IMR-90 (cell line): ENCODE results near the gene SLC2A1. TPM values are rescaled to one million over a fixed set of nuclear protein-coding genes. Genes with fewer than 3 reads are reported as not detected.

ENCODE experiments used
- ATAC-seq: fragments of 200-7000 bp; cut with Tn5 transposase; 2 replicates; pipeline ENCODE4 v1.9.1; 2020; ENCODE audit warnings: low read depth, mild to moderate bottlenecking, moderate library complexity
- BruUV-seq: library from RNA; stranded (reverse); fragments of 400-500 nt; replicated peaks from 2 replicates; lab custom pipeline; 2021; lab: Mats Ljungman, UMichigan
- CTCF ChIA-PET: fragments of 300-600 bp; formaldehyde crosslinking; extraction: SDS; loops from one replicate; lab custom pipeline; 2021; ENCODE audit warnings: antibody characterized with exemption; lab: Yijun Ruan, JAX
- POLR2A ChIA-PET: fragments of 300-600 bp; sonication (Branson Sonifier 250); formaldehyde crosslinking; loops from one replicate; lab custom pipeline; 2022; ENCODE audit warnings: antibody characterized with exemption; ENCODE audit not compliant: unreplicated experiment; lab: Charles Lee
- DNase-seq: peaks from one replicate; pipeline ENCODE4 v3.0.0; 2013
- H2AFZ ChIP-seq: replicated peaks from 2 replicates; pipeline ENCODE3; 2013; ENCODE audit warnings: low read length, mild to moderate bottlenecking; ENCODE audit not compliant: poor library complexity
- H2AK5ac ChIP-seq: 2 replicates; pipeline ENCODE4 v1.6.1; 2013; ENCODE audit warnings: low read depth, low read length, inconsistent platforms
- H2AK9ac ChIP-seq: replicated peaks from 2 replicates; pipeline ENCODE3; 2013; ENCODE audit warnings: mild to moderate bottlenecking, low read depth, low read length, moderate library complexity; ENCODE audit not compliant: poor library complexity
- H2BK120ac ChIP-seq: 2 replicates; pipeline ENCODE4 v1.6.1; 2013; ENCODE audit warnings: low read depth, low read length, inconsistent platforms
- H2BK15ac ChIP-seq: 3 replicates; pipeline ENCODE4 v1.6.1; 2013; ENCODE audit warnings: low read depth, low read length, inconsistent platforms
- H2BK20ac ChIP-seq: 2 replicates; pipeline ENCODE4 v1.6.1; 2013; ENCODE audit warnings: low read depth, mild to moderate bottlenecking, inconsistent platforms, low read length, moderate library complexity
- H2BK5ac ChIP-seq: 2 replicates; pipeline ENCODE4 v1.6.1; 2013; ENCODE audit warnings: mild to moderate bottlenecking, low read depth, low read length, inconsistent platforms; ENCODE audit not compliant: poor library complexity, severe bottlenecking
- H3K14ac ChIP-seq: replicated peaks from 2 replicates; pipeline ENCODE4 v1.6.1; 2013; ENCODE audit warnings: low read depth, low read length, inconsistent platforms
- H3K18ac ChIP-seq: 2 replicates; pipeline ENCODE4 v1.6.1; 2013; ENCODE audit warnings: low read depth, low read length, control low read depth
- H3K23ac ChIP-seq: 2 replicates; pipeline ENCODE4 v1.6.1; 2013; ENCODE audit warnings: low read depth, low read length, inconsistent platforms
- H3K27ac ChIP-seq: 2 replicates; pipeline ENCODE4 v1.5.1; 2013; ENCODE audit warnings: mild to moderate bottlenecking, control low read depth, low read length; ENCODE audit not compliant: insufficient read depth
- H3K27me3 ChIP-seq: 2 replicates; pipeline ENCODE4 v1.6.1; 2013; ENCODE audit warnings: low read length; ENCODE audit not compliant: control insufficient read depth, insufficient read depth
- H3K36me3 ChIP-seq: 2 replicates; pipeline ENCODE4 v1.6.1; 2013; ENCODE audit warnings: low read length, mixed read lengths; ENCODE audit not compliant: control insufficient read depth, insufficient read depth
- H3K4ac ChIP-seq: 2 replicates; pipeline ENCODE4 v1.6.1; 2013; ENCODE audit warnings: low read depth, low read length, inconsistent platforms
- H3K4me1 ChIP-seq: 2 replicates; pipeline ENCODE4 v1.6.1; 2013; ENCODE audit warnings: low read length, mixed read lengths; ENCODE audit not compliant: control insufficient read depth, insufficient read depth
- H3K4me2 ChIP-seq: 2 replicates; pipeline ENCODE4 v1.6.1; 2013; ENCODE audit warnings: low read depth, mild to moderate bottlenecking, control low read depth, low read length, moderate library complexity
- H3K4me3 ChIP-seq: 2 replicates; pipeline ENCODE4 v1.5.1; 2013; ENCODE audit warnings: low read depth, mild to moderate bottlenecking, control low read depth, low read length, moderate library complexity; ENCODE audit not compliant: insufficient read depth
- H3K56ac ChIP-seq: 2 replicates; pipeline ENCODE4 v1.6.1; 2013; ENCODE audit warnings: low read length, inconsistent platforms; ENCODE audit not compliant: insufficient read depth; ENCODE audit errors: extremely low read depth
- H3K79me1 ChIP-seq, 2 experiments: 2 replicates each; pipeline ENCODE4 v1.6.1; 2013; ENCODE audit warnings: low read length in 2 of 2, inconsistent platforms in 1 of 2, low read depth in 1 of 2
- H3K9ac ChIP-seq: 2 replicates; pipeline ENCODE4 v1.6.1; 2013; ENCODE audit warnings: low read depth, low read length, control low read depth
- H3K9me1 ChIP-seq: 2 replicates; pipeline ENCODE4 v1.6.1; 2013; ENCODE audit warnings: low read length, inconsistent platforms; ENCODE audit not compliant: insufficient read depth
- H3K9me3 ChIP-seq: 2 replicates; pipeline ENCODE4 v1.6.1; 2013; ENCODE audit warnings: low read length; ENCODE audit not compliant: control insufficient read depth, insufficient read depth
- H4K20me1 ChIP-seq: 2 replicates; pipeline ENCODE4 v1.6.1; 2013; ENCODE audit warnings: low read length, inconsistent platforms; ENCODE audit not compliant: insufficient read depth
- H4K5ac ChIP-seq: 2 replicates; pipeline ENCODE4 v1.6.1; 2013; ENCODE audit warnings: mild to moderate bottlenecking, low read depth, low read length, control low read depth
- H4K8ac ChIP-seq, 2 experiments: 2 replicates each; pipeline ENCODE4 v1.6.1; 2013; ENCODE audit warnings: low read depth in 2 of 2, low read length in 2 of 2, control low read depth in 1 of 2, inconsistent platforms in 1 of 2
- H4K91ac ChIP-seq: 2 replicates; pipeline ENCODE4 v1.6.1; 2013; ENCODE audit warnings: low read depth, low read length, inconsistent platforms; ENCODE audit not compliant: insufficient read depth
- FOS ChIP-seq: fragments of 150-350 bp; IDR thresholded peaks from 2 replicates; pipeline ENCODE4 v1.6.1; 2016; ENCODE audit warnings: low read depth, low read length
- MAFK ChIP-seq: IDR thresholded peaks from 2 replicates; pipeline ENCODE4 v1.6.1; 2012; ENCODE audit warnings: low read depth, low read length, improper control_type of control experiment
- POLR2A ChIP-seq: IDR thresholded peaks from 2 replicates; pipeline ENCODE4 v1.6.1; 2012; ENCODE audit warnings: mild to moderate bottlenecking, low read depth, low read length
- RCOR1 ChIP-seq: IDR thresholded peaks from 2 replicates; pipeline ENCODE4 v1.6.1; 2012; ENCODE audit warnings: mild to moderate bottlenecking, low read length, improper control_type of control experiment; ENCODE audit not compliant: insufficient replicate concordance
- USF2 ChIP-seq: fragments of 150-350 bp; IDR thresholded peaks from 2 replicates; pipeline ENCODE4 v1.6.1; 2017; ENCODE audit warnings: mild to moderate bottlenecking, antibody characterized with exemption, low read length, low read depth
- WGBS, 2 experiments: methylation state at CpG; one replicate each; pipeline versions ENCODE4 v1.1.5 to v1.1.7; 2013; ENCODE audit warnings: missing lambda C conversion rate in 2 of 2; ENCODE audit not compliant: insufficient read length in 1 of 2; ENCODE audit errors: extremely low coverage in 2 of 2; 5-methylcytosine and 5-hydroxymethylcytosine counted together
- dilution Hi-C: fragments of 300-500 bp; cut with HindIII; formaldehyde crosslinking; loops from one replicate; pipeline ENCODE4 v1.14.3; 2018; ENCODE audit warnings: low sequenced_read_pairs; ENCODE audit not compliant: unreplicated experiment
- in situ Hi-C: fragments of 300-500 bp; cut with MboI; formaldehyde crosslinking; loops from 3 replicates; pipeline ENCODE4 v1.14.3; 2019; ENCODE audit warnings: low sequenced_read_pairs, inconsistent platforms, mixed read lengths
- intact Hi-C: fragments of 100-400 bp; cut with micrococcal nuclease; formaldehyde crosslinking; loops from 2 replicates; pipeline ENCODE4 v1.10.0; 2022
- polyA plus RNA-seq, 3 experiments: library from polyadenylated mRNA; depleted of rRNA; stranded (reverse); fragments of >200 nt; gene quantifications; 2 replicates each; pipeline ENCODE4 v1.2.3, GENCODE V29; 2012; ENCODE audit warnings: low replicate concordance in 1 of 3
- total RNA-seq: library from RNA; depleted of rRNA; stranded (reverse); fragments of >200 nt; gene quantifications from 2 replicates; pipeline ENCODE4 v1.2.3, GENCODE V29; 2012

SLC2A1 gene
- total and polyA plus RNA-seq, 2 of the 4 experiments (the other 2 are of a cell fraction), result 200 to 395 TPM

DNA sequence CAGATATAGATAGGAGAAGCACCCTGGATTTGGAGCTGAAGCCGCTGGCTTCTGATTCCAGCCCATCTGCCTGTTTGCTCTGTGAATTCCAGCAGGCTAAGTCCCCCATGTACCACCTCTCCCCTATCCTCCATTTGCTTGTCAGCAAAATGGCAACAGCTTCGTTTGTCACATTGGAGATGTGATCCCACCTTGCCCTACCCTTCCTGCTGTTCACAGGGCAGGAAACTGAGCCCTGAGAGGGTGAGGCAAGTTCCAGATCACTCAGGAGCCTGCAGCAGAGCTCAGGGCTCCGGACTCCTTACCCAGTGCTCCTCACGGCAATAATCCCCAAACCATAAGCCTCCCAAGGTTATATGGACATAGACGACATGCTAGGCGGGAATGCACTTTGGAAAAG lies 14.9 kb downstream of the SLC2A1 start:
- no peaks in the 10 kb centered on the region for H3K9me3 ChIP-seq
- in situ Hi-C loops, result no loop called here
- peaks cover 60% of the 10 kb centered on the region for H4K20me1 ChIP-seq
- intact Hi-C loops, result no loop called here
- peak overlapping the region; percentile 100 for H4K91ac ChIP-seq
- H2BK120ac ChIP-seq, result peak overlapping the region; percentile 67
- 100% methylated on average over 1 of the region's 6 CpGs; no CpG with 5 or more reads in 1 of the 2 experiments for WGBS, 2 experiments
- H4K5ac ChIP-seq, result peak overlapping the region; percentile 29; the same call in 1 of the 2 replicates
- H3K4me3 ChIP-seq, result no peak overlapping the region
- no peak for TF ChIP-seq MAFK
- TF ChIP-seq USF2, result no peak
- TF ChIP-seq FOS, result no peak
- TF ChIP-seq RCOR1, result no peak
- no peak for TF ChIP-seq POLR2A
- H3K23ac ChIP-seq, result peak overlapping the region; percentile 62
- POLR2A ChIA-PET, result no interaction called here
- H3K27me3 ChIP-seq, result no peaks in the 10 kb centered on the region
- H4K8ac ChIP-seq, result peak overlapping the region; percentile 18 to 20; a peak in 3 of 4 replicates
- peak overlapping the region; percentile 75 for H2AK5ac ChIP-seq
- no TSS peak for BruUV-seq
- no peak overlapping the region for H3K56ac ChIP-seq
- H2BK20ac ChIP-seq, result peak overlapping the region; percentile 22
- peak overlapping the region; percentile 7 for H3K27ac ChIP-seq
- peak overlapping the region; percentile 33 for H2AK9ac ChIP-seq
- H3K4me2 ChIP-seq, result no peak overlapping the region
- H3K9me1 ChIP-seq, result peaks cover 61% of the 10 kb centered on the region
- H3K18ac ChIP-seq, result no peak overlapping the region
- peak overlapping the region; percentile 29 for H3K14ac ChIP-seq
- H2BK5ac ChIP-seq, result peak overlapping the region; percentile 98
- peak overlapping the region; percentile 99 for H3K4ac ChIP-seq
- H2BK15ac ChIP-seq, result 0 out of 3 replicates have a peak overlapping the region, but pooled peaks have one; percentile 29
- DNase-seq (no peak), ATAC-seq (no peak)
- dilution Hi-C loops, result no loop called here
- CTCF ChIA-PET, result interaction anchor here (1.2 kb wide), 1 partner anchor 13 kb away, joined by 3 read pairs; no protein-coding TSS in a partner anchor
- no peak overlapping the region for H2AFZ ChIP-seq
- peaks cover 76% of the 10 kb centered on the region for H3K4me1 ChIP-seq
- peaks cover 65% of the 10 kb centered on the region for H3K36me3 ChIP-seq
- no peak overlapping the region for H3K9ac ChIP-seq
- H3K79me1 ChIP-seq, result peaks cover 25 to 92% of the 10 kb centered on the region in 2 experiments
